ENCODE measurements around the gene SEC11A. TPM values are rescaled to one million over a fixed set of nuclear protein-coding genes. Genes with fewer than 3 reads are reported as not detected.
A peak's percentile ranks its signal among the peaks of the same experiment; 100 is the strongest.
"Not testable (repeated sequence)": the region's sequence is repeated elsewhere in the genome, so short reads cannot be mapped to it uniquely, and the experiment has no call there.

The SEC11A gene
- 68.9 TPM for total RNA-seq

- peak; percentile 97 for DNase-seq
Observed at GRCh38 chr15:84716036-84716732, at the start of gene SEC11A. Gene SEC11A, minus strand, starts transcription at chr15:84716139. Its CDS starts 64 bp downstream, at chr15:84716075.

- DNase-seq = no peak
Observed at GRCh38 chr15:84765675-84766074, 49.7 kb upstream of the SEC11A start.

GRCh38 chr15:84764989-84765388 is 49.0 kb upstream of the SEC11A start:
- no peak for DNase-seq

GRCh38 chr15:84764585-84764984 is 48.6 kb upstream of the SEC11A start:
- no peak for DNase-seq

- DNase-seq = no peak
Observed at GRCh38 chr15:84762840-84763572, 47.1 kb upstream of the SEC11A start.

GRCh38 chr15:84761607-84762131 is 45.7 kb upstream of the SEC11A start:
- DNase-seq = no peak

GRCh38 chr15:84760219-84760618 is 44.3 kb upstream of the SEC11A start:
- DNase-seq = no peak

- no peak for DNase-seq
Observed at GRCh38 chr15:84759018-84759417, 43.1 kb upstream of the SEC11A start.

GRCh38 chr15:84755736-84756527 is 40.0 kb upstream of the SEC11A start:
- no peak for DNase-seq

- DNase-seq = not testable (repeated sequence)
Observed at GRCh38 chr15:84754889-84755288, 39.0 kb upstream of the SEC11A start.

GRCh38 chr15:84752700-84753099 is 36.8 kb upstream of the SEC11A start:
- DNase-seq = no peak

GRCh38 chr15:84752195-84752594 is 36.3 kb upstream of the SEC11A start:
- no peak for DNase-seq

GRCh38 chr15:84751721-84752120 is 35.8 kb upstream of the SEC11A start:
- DNase-seq = not testable (repeated sequence)

GRCh38 chr15:84750583-84751092 is 34.7 kb upstream of the SEC11A start:
- DNase-seq = no peak

GRCh38 chr15:84749111-84749991 is 33.4 kb upstream of the SEC11A start:
- no peak for DNase-seq

- peak; percentile 70 for DNase-seq
Observed at GRCh38 chr15:84748274-84749110, 32.6 kb upstream of the SEC11A start, which contains the start of gene ZNF592. Gene ZNF592, plus strand, starts transcription at chr15:84748592. Its CDS starts 34,084 bp downstream, at chr15:84782676.

GRCh38 chr15:84747416-84748273 is 31.7 kb upstream of the SEC11A start:
- DNase-seq = peak; percentile 77

GRCh38 chr15:84741121-84741520 is 25.2 kb upstream of the SEC11A start:
- no peak for DNase-seq

GRCh38 chr15:84740691-84741090 is 24.8 kb upstream of the SEC11A start:
- DNase-seq = no peak

All from occipital lobe (tissue), 2 donors.